C4-2B (cell line): ENCODE measurements around the gene NOC3L.
"Not testable (repeated sequence)": the region's sequence is repeated elsewhere in the genome, so short reads cannot be mapped to it uniquely, and the experiment has no call there.

Experiments used
- H3K27ac ChIP-seq: fragments of 450-650 bp; 2 replicates; pipeline ENCODE4 v1.5.1; 2017
- ZFX ChIP-seq: fragments of 450-650 bp; IDR thresholded peaks from 2 replicates; pipeline ENCODE4 v1.6.1; 2017
- TF ChIP-seq, protein P1 (sequence below): fragments of 450-650 bp; conservative IDR thresholded peaks from 2 replicates; pipeline ENCODE4 v1.5.1; 2017; ENCODE audit warnings: mild to moderate bottlenecking

NOC3L gene

DNA sequence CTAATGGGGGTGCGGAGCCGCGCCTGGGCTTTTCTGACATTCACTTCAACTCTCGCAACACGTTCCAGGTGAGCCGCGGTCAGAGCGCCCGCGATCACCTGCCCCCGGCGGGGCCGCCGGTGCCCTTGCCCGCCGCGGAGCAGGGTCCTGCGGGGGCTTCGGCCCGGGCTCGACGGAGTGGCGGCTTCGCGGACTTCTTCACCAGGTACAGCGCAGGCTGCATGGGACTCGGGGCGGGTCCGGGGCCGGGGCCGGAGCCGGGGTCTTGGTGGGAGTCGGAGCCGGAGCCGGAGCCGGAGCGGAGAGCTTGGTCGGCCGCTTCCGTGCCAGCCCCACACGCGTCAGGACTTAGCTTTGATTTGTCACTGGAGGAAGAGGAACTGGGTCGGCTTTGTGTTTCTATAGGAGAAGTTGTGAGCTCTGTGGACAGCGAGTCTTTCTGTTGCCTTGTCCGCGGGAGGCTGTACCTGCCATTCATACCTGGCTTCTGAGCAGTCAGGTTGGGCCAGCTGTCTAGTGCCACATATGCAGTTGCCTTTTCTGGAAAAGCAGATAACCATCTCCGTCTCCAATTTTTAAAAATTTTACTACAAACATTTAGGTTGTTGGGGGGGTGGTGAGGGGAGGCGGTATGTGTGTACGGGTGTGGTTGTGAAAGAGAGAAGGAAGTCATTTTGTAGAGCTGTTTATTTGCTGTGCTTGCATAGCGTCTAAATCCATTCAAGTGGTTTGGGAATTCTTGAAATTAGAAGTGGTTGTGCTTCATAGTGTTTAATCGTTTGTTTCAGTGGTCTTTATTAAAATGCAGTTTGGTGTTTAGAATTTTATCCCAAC lies 40.9 kb upstream of the NOC3L start:
- no peak for TF ChIP-seq ZFX
- TF ChIP-seq, protein P1, sequence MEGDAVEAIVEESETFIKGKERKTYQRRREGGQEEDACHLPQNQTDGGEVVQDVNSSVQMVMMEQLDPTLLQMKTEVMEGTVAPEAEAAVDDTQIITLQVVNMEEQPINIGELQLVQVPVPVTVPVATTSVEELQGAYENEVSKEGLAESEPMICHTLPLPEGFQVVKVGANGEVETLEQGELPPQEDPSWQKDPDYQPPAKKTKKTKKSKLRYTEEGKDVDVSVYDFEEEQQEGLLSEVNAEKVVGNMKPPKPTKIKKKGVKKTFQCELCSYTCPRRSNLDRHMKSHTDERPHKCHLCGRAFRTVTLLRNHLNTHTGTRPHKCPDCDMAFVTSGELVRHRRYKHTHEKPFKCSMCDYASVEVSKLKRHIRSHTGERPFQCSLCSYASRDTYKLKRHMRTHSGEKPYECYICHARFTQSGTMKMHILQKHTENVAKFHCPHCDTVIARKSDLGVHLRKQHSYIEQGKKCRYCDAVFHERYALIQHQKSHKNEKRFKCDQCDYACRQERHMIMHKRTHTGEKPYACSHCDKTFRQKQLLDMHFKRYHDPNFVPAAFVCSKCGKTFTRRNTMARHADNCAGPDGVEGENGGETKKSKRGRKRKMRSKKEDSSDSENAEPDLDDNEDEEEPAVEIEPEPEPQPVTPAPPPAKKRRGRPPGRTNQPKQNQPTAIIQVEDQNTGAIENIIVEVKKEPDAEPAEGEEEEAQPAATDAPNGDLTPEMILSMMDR = no peak
- H3K27ac ChIP-seq = peak overlapping the region; percentile 97

DNA sequence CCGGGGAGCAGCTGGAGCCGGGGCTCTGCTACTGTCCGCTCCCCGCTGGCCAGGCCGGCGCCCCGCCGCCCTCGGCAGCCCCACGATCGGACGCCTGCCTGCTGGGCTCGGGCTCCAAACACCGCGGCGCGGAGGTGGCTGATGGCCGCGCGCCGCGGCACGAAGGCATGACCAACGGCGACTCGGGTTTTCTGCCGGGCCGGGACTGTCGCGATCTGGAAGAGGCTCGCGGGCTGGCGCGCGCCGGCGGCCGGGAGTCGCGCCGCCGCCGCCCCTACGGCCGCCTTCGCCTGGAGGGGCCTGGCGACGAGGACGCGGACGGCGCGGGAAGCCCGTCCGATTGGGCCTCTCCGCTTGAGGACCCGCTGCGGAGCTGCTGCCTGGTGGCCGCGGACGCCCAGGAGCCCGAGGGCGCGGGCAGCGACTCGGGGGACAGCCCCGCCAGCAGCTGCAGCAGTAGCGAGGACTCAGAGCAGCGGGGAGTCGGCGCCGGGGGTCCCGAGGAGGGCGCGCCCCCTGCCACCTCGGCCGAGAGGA lies 40.2 kb upstream of the NOC3L start:
- peak overlapping the region; percentile 97 for H3K27ac ChIP-seq
- TF ChIP-seq, protein P1 = no peak
- TF ChIP-seq ZFX = peak; percentile 77

DNA sequence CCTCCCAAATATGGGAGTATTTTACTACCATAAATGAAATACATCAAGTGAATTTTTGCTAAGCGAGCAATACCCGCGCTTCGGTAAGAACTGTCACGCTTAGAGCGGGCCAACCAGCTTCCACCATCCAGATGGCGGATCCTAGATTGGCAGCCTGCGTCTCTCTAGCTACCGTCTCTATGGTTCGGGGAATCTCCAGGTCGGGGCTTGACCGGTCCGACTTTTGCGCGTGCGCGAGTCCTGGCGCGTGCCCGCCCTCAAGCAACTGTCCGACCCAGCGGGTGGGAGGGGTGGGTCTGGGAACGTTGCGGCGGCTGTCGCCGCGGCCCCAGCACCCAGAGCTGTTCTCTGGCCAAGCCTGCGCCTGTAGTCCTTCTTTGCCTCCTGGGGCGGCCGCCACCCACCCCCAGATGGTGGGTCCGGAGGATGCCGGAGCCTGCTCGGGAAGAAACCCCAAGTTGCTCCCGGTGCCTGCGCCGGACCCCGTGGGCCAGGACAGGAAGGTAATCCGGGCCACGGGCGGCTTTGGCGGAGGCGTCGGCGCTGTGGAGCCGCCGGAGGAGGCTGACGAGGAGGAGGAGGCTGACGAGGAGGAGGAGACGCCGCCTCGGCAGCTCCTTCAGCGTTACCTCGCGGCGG lies 39.6 kb upstream of the NOC3L start, which contains the start of gene TBC1D12:
Gene TBC1D12, plus strand, starts transcription at position 338 of the 639 bp plus-strand sequence. Its CDS starts 73 bp downstream, at position 411.
- TF ChIP-seq ZFX = no peak
- TF ChIP-seq, protein P1 = no peak
- peak within 1 kb of the TSS; percentile 97 for H3K27ac ChIP-seq

DNA sequence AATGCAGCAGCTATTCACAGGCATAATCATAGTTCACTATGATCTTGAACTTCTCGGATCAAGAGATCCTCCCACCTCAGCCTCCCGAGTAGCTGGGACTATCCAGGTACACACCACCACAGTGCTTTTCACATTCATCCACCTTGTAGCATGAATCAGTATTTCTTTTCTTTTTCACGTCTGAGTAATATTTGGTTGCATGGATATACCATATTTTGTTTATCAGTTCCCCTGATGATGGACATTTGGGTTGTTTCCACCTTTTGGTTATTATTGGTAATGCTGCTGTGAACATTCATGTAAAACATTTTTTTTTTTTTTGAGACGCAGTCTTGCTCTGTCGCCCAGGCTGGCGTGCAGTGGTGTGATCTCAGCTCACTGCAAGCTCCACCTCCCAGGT lies 36.0 kb upstream of the NOC3L start:
- TF ChIP-seq ZFX = no peak
- TF ChIP-seq, protein P1 = no peak
- no peak overlapping the region for H3K27ac ChIP-seq

DNA sequence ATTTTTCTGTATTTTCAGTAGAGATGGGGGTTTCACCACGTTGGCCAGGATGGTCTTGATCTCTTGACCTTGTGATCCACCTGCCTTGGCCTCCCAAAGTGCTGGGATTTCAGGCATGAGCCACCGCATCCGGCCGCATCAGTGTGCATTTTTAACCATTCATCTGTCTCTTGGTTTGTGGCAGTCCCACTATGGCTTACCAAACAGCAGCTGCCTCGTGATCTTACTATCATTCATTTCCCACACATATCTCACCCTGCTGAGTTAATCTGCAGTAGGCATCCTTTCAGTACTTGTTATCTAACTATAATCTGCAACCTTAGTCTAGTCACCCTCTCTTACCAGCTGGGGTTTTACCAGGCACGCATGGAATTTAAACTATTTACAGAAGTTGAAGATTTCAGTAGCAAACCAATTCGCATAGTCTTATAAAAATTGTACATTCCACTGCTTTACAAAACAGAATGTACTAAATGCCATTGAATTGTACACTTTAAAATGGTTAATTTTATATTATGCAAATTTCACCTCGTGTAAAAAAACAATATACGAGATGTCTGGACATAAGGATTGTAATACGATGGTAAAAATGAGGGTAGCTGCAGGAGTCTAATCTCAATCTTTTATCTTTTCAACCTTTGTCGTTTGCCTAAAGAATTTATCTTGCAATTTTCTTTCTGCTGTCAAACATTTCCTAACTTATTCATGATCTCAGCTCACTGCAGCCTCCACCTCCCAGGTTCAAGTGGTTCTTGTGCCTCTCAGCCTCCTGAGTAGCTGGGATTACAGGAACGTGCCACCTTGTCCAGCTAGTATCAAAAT lies 35.0 kb upstream of the NOC3L start:
- H3K27ac ChIP-seq = no peak overlapping the region
- TF ChIP-seq, protein P1 = no peak
- TF ChIP-seq ZFX = no peak

DNA sequence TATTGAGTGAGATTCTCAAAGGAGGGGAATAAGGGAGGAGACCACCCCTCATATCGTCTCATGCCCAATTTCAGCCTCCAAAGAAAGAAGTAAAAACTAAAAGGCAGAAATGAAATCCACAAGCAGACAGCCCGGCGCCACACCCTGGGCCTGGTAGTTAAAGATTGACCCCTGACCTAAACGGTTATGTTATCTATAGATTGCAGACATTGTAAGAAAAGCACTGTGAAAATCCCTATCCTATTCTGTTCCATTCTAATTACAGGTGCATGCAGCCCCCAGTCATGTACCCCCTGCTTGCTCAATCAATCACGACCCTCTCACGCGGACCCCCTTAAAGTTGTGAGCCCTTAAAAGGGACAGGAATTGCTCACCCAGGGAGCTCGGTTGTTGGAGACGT lies 29.4 kb upstream of the NOC3L start:
- H3K27ac ChIP-seq = not testable (repeated sequence)

DNA sequence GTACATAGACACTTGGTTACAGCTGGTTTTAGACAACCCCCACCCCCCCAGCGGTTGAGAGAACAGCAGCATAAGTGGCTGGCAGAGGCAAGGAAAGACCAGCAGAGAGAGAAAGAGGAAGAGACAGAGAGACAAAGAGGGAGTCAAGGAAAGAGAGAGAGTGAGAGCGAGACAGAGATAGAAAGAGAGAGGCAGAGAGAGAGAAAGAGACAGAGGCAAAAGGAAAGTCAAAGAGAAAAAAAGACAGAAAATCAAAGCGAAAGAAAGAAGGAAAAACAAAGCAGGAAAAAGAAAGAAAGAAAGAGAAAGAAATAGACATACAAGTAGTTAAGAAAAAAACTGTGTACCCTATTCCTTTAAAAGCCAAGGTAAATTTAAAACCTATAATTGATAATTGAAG lies 23.0 kb upstream of the NOC3L start:
- H3K27ac ChIP-seq = not testable (repeated sequence)

DNA sequence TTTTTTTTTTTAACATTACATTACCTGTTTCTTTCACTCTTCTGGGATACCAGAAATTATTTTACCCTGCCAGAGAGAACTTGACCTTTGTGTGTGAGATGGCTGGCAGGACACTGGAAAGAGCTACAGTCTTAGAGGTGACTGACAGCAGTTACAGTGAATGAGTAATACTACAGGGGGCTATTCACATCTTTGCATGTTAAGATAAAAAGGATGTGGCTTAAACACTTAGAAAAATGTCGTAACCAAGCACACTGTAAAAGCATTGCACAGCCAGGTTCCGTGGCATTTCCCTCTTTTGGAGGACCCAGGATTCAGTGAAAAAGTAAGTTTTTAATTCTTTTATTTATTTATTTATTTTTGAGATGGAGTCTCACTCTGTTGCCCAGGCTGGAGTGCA lies 20.8 kb upstream of the NOC3L start:
- no peak for TF ChIP-seq ZFX
- TF ChIP-seq, protein P1 = no peak
- H3K27ac ChIP-seq = no peak overlapping the region
